Measurements from ENCODE around the gene MSI2.
"Not testable (repeated sequence)": the region's sequence is repeated elsewhere in the genome, so short reads cannot be mapped to it uniquely, and the experiment has no call there.

The MSI2 gene

GRCh38 chr17:57294629-57295501 lies 38.5 kb downstream of the MSI2 start:
- DNase-seq = peak; percentile 55

GRCh38 chr17:57295526-57296023 lies 39.3 kb downstream of the MSI2 start:
- DNase-seq = no peak

GRCh38 chr17:57296231-57296630 lies 39.9 kb downstream of the MSI2 start:
- DNase-seq = no peak

GRCh38 chr17:57299176-57299575 lies 42.9 kb downstream of the MSI2 start:
- no peak for DNase-seq

GRCh38 chr17:57300592-57300991 lies 44.3 kb downstream of the MSI2 start:
- DNase-seq = not testable (repeated sequence)

GRCh38 chr17:57302690-57303465 lies 46.6 kb downstream of the MSI2 start:
- DNase-seq = no peak

- DNase-seq = no peak
Measured at GRCh38 chr17:57305144-57305728, 48.9 kb downstream of the MSI2 start.

GRCh38 chr17:57305908-57306504 lies 49.7 kb downstream of the MSI2 start:
- no peak for DNase-seq

- no peak for DNase-seq
Measured at GRCh38 chr17:57308543-57309186, 52.3 kb downstream of the MSI2 start.

- no peak for DNase-seq
Measured at GRCh38 chr17:57309479-57309878, 53.2 kb downstream of the MSI2 start.

- DNase-seq = no peak
Measured at GRCh38 chr17:57311281-57312216, 55.2 kb downstream of the MSI2 start.

- DNase-seq = no peak
Measured at GRCh38 chr17:57312242-57312641, 55.9 kb downstream of the MSI2 start.

- DNase-seq = no peak
Measured at GRCh38 chr17:57313097-57313835, 56.9 kb downstream of the MSI2 start.

- no peak for DNase-seq
Measured at GRCh38 chr17:57315061-57316015, 59.0 kb downstream of the MSI2 start.

GRCh38 chr17:57316361-57316760 lies 60.0 kb downstream of the MSI2 start:
- DNase-seq = no peak

- no peak for DNase-seq
Measured at GRCh38 chr17:57317079-57317478, 60.8 kb downstream of the MSI2 start.

GRCh38 chr17:57318913-57319312 lies 62.6 kb downstream of the MSI2 start:
- no peak for DNase-seq

GRCh38 chr17:57319806-57320205 lies 63.5 kb downstream of the MSI2 start:
- no peak for DNase-seq

- DNase-seq = no peak
Measured at GRCh38 chr17:57323391-57323790, 67.1 kb downstream of the MSI2 start.

Data from activated gamma-delta T cell treated with Interleukin-2 at 50 U/mL for 16 hours (primary cell).